Stimulated activated CD8-positive, alpha-beta memory T cell treated with anti-CD3 and anti-CD28 coated beads, Interleukin-15, amount 100 ng/mL, for 48 hours (primary cell): ENCODE results near the gene FRMD3.

Experiments used
- DNase-seq, 2 donors: peaks; one replicate each; pipeline ENCODE4 v3.0.0-alpha.2; 2020; ENCODE audit warnings: low read depth in 2 of 2

FRMD3 gene

DNA sequence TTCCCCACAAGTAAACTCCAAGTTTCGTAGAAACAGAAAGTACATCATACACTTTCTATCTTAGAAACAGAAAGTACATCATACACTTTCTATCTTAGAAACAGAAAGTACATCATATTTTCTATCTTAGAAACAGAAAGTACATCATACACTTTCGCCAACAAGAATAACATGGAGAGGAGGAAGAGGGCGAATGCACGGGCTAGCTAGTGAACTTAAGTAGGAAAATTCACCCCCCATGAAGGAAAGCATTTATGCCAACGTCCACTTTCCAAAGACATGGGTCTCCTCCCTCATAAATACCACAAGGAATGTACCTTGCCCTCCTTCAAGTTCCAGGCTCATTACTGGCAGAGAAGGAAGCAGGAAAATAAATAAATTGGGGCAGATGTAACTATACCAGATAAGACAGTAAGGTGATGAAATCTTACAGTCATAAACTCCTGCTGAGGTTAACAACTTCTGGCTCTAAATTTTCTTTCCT is 64.7 kb downstream of the FRMD3 start:
- DNase-seq = no peak

DNA sequence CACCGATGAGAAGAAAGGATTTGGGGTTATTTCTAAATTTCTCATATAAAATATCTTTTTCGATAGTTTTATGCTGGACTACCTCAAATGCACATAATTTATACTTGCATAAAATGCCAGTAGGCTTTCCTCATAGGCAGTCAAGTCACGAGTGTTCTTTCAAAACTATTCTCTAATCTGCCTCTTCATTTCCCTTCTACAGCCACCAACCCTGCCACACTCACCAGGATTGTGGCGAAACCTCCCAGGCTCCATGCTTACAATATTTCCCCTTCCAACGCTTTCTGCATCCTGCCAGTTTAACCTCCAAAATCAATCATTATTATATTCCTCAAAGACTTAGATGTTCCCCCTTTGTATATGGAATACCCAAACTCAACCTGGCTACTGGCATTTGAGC is 65.4 kb downstream of the FRMD3 start:
- no peak for DNase-seq

DNA sequence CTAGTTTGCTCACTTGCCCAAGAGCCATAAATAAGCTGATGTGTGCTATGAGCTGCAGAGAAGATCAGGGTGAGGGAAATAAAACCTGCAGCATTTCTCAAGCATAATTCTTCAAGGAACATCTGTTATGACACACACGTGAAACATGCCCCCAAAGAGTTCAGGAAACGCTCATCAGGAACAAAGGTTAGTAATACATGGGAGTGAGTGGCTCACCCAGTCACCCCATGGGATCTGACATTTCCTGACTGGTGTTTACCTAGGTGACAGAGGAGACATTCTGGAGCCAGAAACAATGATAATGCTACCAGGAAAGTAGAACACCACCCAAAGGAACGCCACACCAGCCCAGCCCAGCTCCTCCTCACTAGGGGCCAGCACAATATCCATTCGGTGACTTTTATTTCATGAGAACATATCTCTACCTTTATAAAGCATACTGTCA is 66.0 kb downstream of the FRMD3 start:
- DNase-seq = no peak

DNA sequence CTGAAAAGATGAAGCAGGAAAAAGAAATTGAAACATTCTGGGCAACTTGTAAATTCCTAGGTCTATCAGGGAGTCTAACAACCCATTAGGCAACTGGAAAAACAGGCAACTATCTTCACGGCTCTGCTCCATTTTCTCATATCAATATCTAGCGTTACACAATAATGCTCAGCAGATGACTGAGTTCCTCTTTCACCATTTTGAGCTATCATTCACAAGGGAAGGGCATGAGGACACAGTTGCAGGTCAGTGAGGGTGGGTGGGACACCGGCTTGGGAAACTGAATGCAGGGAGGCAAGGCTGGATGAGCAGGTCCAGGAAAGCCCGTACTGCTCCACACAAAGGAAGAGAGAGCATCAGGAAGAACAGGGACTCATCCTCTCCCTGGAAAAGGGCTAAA is 67.0 kb downstream of the FRMD3 start:
- no peak for DNase-seq

DNA sequence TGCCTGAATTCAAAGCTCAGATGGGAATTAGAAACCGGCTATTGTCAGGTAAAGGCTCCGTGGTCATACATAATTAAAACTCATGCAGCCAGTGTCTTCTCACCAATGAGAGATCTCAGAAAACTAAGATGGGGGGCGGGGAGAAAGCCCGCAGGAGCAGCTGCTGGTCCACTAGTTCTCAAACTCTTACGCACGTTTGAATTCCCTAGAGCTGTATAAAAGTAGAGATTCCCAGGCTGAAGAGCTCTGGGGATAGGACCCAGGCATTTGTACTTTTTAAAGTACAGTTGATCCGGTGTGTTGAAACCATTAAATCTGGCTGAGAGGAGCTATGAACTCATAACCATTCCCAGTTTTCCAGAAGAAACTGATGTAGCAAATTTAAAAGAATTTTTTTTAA is 68.5 kb downstream of the FRMD3 start:
- DNase-seq = no peak

DNA sequence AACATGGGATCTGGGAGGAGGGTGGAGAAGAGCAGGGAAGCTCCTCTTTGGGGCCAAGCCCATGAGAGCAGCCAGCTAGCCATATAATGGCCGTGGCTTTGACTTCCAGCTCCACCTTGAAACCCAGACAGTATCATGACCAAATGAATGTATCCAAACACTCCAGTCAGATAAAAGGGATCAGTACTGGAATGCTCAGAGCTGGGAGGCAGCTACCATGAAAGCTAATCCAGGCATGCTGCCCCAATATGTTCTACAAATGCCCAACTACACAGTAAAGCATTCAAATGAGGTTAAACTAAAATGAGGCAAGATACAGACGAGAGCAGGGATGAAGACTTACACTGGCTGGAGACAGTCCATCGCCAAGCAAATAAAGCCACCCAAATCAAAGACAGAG is 69.4 kb downstream of the FRMD3 start:
- DNase-seq = no peak

DNA sequence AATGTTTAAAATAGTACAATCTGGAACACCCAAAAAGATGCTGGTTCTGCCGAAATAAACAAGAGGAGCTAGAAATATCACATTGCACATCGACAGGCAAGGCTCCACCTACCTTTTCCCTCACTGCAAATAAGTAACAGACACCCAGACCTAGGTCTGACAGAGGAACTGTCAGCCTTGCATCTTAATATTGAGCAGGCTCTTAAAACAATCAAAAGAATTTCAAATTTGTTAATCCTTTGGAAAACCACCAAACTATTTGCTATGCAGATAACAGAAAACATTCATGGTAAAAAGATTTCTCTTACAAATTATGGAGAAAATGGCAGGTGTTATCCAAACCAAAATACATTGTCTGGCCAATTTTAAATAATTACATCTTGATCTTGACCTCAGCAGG is 71.3 kb downstream of the FRMD3 start:
- DNase-seq = no peak

DNA sequence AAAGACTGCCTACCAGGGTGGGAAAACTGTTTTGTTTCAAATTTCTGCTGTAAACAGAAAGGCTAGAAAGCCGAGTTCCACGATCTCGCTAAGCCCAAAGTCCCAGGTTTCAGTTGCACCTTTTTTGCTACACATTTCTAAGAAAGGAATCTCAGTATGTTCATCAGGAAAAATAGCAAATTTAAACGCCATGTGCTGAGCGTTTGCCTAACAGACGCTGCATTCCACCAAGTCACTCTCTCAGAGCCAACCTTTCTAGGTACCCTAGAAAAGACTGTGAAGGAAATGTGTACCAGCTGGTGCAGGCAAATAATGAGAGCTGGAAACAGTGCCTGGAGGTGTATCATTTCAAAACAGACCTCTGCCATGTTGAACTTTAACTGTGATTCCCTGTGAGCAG is 71.8 kb downstream of the FRMD3 start:
- no peak for DNase-seq

DNA sequence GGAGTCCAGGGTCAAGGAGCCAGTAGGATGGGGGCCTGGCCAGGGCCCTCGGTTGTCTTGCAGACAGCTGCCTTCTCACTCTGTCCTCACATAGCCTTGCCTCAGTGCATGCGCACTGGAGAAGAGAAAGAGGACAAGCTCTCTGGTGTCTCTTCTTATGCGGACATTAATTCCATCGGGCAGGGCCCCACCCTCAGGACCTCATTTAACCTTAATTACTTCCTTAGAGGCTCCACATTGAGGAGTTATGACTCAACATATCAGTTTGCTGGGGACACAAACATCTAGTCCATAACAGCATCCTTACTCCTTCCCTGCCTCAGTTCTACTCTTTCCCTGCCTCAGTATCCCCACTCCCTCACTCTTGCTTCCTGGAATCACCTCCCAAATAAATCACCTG is 78.4 kb downstream of the FRMD3 start:
- no peak for DNase-seq

DNA sequence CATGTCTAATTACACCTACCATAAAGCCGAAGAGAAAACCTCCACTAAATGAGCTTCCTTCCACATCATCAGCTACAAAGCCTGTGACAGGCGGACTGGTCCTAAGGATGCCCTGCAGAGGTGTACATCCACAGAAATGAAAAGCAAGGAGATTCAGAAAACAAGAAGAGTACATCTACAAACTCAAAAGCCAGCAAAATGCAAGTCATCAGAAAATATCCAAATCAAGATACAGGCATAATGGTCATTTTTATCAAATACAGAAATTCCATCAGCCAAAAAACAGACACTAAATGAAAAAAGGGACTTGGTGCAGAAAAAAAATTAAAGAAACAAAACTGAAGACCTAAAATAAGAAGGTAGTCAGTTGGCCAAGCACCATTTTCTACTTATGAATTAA is 79.7 kb downstream of the FRMD3 start:
- no peak for DNase-seq

DNA sequence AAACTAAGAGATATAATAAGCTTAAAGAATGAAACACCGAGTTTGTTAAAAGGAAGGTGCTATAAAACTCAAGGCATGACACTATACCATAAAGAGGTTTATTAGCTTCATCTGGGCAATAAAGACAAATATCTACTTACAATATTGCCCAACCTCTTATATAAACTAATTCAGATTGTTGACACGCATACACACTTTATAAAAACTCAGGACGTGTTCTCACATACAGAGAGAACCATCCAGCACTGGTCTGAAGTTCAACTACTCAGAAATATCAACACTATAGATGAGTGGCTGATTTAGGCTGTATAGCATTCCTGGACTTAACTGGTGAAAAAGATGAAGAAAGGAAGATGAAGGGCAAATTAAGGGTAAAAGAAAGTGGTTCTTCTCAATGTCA is 81.2 kb downstream of the FRMD3 start:
- no peak for DNase-seq

DNA sequence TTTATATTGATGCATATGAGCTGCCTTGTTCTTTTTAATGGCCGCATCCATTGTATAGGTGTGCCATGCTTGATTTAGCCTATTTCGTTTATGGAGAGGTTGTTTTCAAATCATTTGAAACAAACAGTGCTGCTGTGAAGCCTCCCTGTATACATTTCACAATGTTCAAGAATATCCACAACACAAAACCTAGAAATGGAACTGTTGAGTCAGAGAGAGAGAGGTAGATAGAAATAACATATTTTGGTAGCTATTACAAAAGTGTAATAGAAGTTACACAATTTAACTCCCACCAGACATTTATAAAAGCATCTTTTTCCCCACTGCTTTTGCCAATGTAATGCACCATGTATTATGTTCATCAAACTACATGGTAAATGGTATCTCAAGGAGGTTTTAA is 82.0 kb downstream of the FRMD3 start:
- DNase-seq = no peak

DNA sequence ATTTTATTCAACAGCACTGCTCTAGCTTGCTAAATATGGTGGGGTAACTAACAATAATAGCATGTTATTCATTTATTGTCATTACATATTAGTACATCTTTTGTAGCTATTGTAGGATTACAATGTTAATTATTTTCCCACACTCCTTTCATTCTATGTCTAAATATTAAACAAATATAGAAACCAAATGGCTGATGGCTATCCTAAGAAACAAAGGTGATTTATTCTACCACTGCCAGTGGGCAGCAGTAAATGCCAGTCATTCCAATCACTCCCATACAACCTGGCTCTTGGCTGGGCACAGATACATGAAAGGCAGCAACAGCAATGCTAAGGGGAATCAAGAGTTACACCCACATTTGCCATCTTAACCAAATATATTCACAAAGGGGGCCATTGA is 84.1 kb downstream of the FRMD3 start:
- DNase-seq = no peak

DNA sequence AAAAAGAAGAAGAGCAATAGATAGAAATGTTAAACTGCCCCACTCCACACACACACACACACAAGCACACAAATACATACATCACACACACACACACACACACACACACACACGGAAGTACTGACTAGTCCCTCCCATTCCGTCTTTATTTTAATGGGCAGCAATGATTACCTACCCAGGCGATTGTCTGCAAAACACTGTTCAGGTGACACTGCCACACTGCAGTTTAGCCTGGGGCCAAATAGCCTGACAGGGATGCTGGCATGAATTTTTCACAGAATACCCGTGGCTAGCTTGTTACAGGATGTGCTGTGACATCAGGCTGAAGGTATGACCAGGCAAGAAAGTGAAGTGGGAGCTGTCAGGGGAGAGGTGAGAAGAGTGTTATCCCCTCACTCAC is 86.9 kb downstream of the FRMD3 start:
- no peak for DNase-seq

DNA sequence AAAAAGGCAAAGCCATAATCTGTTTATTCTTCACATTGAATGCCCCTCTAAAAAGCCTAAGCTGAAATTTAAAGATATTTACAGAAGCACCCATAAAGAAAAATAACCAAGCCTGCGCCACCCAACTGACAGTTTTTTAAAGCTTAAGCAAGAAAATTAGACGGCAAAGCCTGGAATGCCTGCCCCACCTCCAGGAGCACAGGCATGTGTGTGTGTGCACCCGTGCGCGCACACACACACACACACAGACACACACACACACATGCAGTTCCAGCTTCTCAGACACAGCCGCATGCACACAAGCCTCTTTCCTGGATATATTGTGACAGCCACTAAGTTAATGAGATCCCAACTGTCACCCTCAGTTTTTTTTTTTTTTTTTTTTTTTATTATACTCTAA is 88.2 kb downstream of the FRMD3 start:
- DNase-seq = no peak

DNA sequence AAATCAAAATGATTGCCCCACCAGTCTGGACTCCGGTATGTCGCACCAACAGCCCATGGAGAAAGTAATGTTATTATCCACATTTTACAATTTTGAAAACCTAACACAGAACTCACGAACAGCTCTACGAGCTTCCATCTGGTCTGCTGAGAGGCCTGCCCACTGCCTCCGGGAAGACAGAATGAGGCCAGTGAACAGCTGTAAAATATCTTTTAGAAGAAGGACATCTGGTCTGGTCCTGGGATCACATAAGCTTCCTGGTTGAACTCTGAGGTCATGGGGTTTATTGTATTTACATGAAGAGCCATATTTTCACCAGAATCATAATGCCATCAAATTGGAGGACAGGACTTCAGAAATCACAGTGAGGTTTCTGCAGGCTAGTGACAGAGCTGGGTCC is 89.0 kb downstream of the FRMD3 start:
- DNase-seq = no peak

DNA sequence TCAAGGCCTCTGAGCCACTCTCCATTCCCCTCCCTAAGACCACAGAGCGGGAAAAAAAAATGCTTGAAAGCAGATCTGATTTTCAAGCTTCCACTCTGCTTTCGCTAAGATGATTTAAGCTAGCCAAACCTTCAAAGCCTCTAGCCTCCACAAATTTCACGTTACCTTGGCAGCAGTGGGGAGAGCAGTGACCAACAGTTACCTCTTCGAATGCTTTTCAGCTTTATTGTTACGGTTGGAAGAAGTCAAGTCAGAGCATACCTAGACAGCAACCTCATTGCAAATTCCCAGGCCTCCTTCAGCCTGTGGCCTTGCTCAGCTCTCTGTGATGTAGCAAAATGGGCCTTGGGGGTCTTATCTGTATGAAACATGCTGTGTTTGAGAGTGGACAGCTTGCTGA is 89.6 kb downstream of the FRMD3 start:
- no peak for DNase-seq

DNA sequence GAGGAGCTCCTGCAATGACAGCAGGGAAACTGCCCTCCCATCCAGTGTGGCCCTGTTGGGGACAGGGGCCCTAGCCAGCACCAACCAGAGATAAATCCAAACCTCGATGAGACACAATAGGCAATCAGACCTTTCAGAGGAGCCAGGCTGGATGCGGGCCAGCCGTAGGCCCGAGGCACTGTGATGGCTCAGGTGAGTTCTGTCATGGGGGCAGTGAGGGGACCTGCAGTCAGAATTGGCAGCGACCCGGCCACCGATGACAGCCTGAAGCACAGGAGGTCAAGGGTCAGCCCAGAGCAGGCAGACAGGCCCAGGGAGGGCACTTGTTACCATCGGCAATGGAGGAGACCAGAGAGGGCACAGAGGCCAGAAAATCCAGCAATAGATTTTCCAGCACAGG is 90.8 kb downstream of the FRMD3 start:
- DNase-seq = no peak

DNA sequence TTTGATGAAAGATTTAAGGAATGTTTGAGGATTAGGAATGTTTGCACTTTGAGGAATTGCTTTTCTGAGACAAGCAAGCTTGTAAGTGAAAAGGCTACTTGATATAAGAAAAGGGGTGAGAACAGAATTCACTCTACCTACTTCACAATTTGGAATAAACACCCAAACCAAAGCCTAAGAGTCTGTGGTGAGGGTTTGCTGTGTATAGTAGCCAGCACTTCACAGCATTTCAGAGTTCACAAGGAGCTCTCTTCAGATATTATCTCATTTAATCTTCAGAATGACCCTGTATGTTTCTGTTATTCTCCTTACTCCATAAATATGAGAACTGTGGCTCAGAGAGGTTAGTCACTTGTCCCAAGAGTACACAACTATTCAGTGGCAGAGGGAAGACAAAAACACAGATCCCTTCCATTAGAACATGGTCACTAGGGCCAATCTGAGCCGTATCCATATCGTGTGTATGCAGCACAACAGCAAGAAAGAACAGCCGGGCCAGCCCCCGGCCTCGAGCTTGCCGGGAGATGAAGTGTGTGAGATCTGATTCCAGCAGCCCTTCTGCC is 92.4 kb downstream of the FRMD3 start:
- no peak for DNase-seq

DNA sequence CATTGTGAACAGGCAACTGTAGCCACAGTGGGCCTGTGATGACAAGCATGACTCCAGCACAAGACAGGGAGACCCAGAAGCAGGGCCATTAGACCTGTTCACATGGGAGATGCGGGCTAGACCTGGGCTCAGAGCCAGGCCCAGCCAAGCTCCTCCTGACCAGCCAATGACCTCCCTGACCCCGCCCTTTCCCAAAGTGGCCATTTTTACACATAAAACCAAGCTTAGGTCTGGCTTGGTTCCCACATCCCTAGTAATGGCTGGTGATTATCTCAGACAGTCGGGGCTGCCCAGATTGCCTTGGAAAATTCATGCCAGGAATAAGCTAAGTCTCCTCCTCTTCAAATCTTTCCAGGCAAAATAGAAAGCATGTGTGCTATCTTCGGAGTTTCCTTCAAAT is 94.1 kb downstream of the FRMD3 start:
- no peak for DNase-seq

DNA sequence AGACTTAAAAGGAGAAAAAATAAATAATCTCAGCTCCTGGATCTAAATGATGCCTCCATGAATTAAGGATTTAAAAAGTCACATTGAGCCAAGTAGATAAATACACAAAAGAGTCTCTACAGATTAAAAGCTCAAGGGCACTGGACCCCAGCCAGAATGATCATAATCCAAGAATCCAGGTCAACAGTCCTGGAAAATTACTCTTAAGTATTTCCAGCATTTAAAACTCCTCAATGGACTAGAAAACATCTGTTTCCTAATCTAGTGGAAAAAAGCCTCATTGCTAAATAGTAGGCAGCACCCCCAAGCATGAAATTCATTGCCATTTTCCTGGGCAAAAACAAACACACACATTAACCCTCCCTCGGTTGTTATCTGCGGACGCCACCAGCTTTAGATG is 96.8 kb downstream of the FRMD3 start:
- no peak for DNase-seq

DNA sequence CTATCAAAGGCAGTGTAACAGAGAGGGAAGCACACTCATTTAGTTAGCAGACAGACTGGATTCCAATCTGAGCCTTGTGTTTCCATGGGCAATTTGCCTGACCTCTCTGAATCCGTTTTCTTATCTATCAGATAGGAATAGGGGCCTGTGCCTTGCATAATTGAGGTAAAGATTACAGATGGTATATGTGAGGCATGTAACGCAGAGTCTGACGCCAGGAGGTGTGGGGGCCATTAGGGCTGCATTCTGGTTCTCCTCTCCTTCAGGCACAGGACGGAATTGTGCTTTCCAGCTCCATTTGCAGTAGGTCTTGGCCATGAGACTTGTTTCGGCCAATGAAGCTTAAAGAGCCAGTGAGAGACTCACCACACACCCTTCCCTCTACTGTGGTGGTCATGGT is 97.6 kb downstream of the FRMD3 start:
- no peak for DNase-seq

DNA sequence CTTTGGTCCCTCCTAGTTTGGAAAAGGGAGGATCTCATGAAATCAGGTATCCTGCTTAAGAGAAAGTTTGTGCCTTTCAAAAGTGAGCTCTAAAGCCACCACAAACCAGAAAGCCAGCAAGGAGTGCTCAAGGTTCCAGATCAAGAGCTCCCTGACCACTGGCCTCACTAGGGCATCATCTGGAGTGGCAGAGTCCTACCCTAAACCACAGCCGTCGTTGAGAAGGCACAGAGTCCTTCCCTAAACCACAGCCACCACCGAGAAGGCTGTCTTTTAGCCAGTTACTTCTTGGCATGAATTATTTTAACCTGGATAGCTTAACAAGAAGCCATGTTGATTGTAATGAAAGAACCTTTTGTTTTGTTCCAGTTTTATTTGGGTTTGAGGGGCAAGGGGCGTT is 102.9 kb downstream of the FRMD3 start:
- no peak for DNase-seq

DNA sequence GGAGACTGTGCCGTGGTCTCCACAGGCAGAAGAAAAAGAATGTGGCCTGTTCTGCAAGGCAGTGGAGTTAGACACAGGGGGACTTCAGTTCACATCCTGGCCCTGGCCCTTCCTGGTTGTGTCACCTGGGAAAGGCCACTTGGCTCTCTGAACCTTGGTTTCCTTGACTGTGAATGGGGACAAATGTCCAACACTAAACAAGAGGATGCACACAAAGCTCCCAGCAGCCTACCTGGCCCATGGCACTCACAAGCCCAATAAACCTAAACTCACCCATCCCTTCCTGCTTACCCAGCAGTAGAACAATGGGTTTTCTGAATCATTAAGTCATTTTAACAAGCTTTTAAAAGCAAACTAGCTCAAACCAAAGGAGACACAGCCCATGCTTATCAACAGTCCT is 103.9 kb downstream of the FRMD3 start:
- DNase-seq = no peak

DNA sequence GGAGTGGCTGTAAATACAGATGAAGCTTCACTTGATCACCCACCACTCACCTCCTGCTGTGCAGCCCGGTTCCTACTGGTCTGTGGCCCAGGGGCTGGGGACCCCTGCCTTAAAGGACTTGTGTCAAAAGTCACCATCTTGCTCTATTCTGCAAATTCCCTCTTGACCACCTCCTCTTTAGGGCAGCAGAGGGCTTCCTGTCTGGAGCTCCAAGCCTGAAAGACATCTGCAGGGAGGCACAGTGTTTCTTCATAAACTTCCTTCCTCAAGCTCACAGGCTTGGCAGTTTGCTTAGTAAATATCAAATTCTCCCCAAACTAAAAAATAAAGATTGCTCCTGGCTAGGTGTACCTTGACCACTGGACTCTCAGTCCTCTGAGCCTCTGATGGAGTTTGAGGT is 104.4 kb downstream of the FRMD3 start:
- no peak for DNase-seq
